Ishikawa (cell line): ENCODE data around the gene KCNIP4.

Experiments
- CEBPB ChIP-seq: IDR thresholded peaks from 2 replicates; pipeline ENCODE4 v1.6.1; 2012
- CREB1 ChIP-seq: IDR thresholded peaks from 2 replicates; pipeline ENCODE4 v1.6.1; 2012; ENCODE audit warnings: low read depth
- EGR1 ChIP-seq: IDR thresholded peaks from 2 replicates; pipeline ENCODE4 v1.6.1; 2012
- EP300 ChIP-seq: IDR thresholded peaks from 2 replicates; pipeline ENCODE4 v1.6.1; 2012; ENCODE audit warnings: borderline replicate concordance
- FOXM1 ChIP-seq: IDR thresholded peaks from 2 replicates; pipeline ENCODE4 v1.6.1; 2012; ENCODE audit warnings: low read depth, borderline replicate concordance
- NFIC ChIP-seq: IDR thresholded peaks from 2 replicates; pipeline ENCODE4 v1.6.1; 2012
- RAD21 ChIP-seq: IDR thresholded peaks from 2 replicates; pipeline ENCODE4 v1.6.1; 2012; ENCODE audit warnings: low read depth
- REST ChIP-seq: IDR thresholded peaks from 2 replicates; pipeline ENCODE4 v1.6.1; 2012; ENCODE audit warnings: low read depth, mild to moderate bottlenecking
- TAF1 ChIP-seq: IDR thresholded peaks from 2 replicates; pipeline ENCODE4 v1.6.1; 2012; ENCODE audit warnings: low read depth, mild to moderate bottlenecking
- TCF12 ChIP-seq: IDR thresholded peaks from 2 replicates; pipeline ENCODE4 v1.6.1; 2012; ENCODE audit warnings: low read depth
- TEAD4 ChIP-seq: IDR thresholded peaks from 2 replicates; pipeline ENCODE4 v1.6.1; 2012
- USF1 ChIP-seq: IDR thresholded peaks from 2 replicates; pipeline ENCODE4 v1.6.1; 2012
- YY1 ChIP-seq: IDR thresholded peaks from 2 replicates; pipeline ENCODE4 v1.6.1; 2012; ENCODE audit warnings: low read depth
- ZBTB7A ChIP-seq: IDR thresholded peaks from 2 replicates; pipeline ENCODE4 v1.6.1; 2012; ENCODE audit warnings: low read depth
- TF ChIP-seq, protein P1 (sequence below): IDR thresholded peaks from 2 replicates; pipeline ENCODE4 v1.6.1; 2012

KCNIP4 gene

GRCh38 chr4:20844311-20844710 lies 1104.3 kb downstream of the KCNIP4 start:
- TF ChIP-seq, protein P1, sequence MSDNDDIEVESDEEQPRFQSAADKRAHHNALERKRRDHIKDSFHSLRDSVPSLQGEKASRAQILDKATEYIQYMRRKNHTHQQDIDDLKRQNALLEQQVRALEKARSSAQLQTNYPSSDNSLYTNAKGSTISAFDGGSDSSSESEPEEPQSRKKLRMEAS: no peak
- TF ChIP-seq EP300: no peak
- no peak for TF ChIP-seq REST
- no peak for TF ChIP-seq TAF1
- TF ChIP-seq NFIC: no peak
- TF ChIP-seq CREB1: no peak
- no peak for TF ChIP-seq TCF12
- no peak for TF ChIP-seq TEAD4
- no peak for TF ChIP-seq CEBPB
- no peak for TF ChIP-seq ZBTB7A
- TF ChIP-seq USF1: no peak
- no peak for TF ChIP-seq YY1
- TF ChIP-seq EGR1: no peak
- no peak for TF ChIP-seq FOXM1
- TF ChIP-seq RAD21: no peak

GRCh38 chr4:20840648-20841190 lies 1107.9 kb downstream of the KCNIP4 start:
- no peak for TF ChIP-seq YY1
- TF ChIP-seq FOXM1: no peak
- TF ChIP-seq RAD21: no peak
- TF ChIP-seq CEBPB: no peak

DNA sequence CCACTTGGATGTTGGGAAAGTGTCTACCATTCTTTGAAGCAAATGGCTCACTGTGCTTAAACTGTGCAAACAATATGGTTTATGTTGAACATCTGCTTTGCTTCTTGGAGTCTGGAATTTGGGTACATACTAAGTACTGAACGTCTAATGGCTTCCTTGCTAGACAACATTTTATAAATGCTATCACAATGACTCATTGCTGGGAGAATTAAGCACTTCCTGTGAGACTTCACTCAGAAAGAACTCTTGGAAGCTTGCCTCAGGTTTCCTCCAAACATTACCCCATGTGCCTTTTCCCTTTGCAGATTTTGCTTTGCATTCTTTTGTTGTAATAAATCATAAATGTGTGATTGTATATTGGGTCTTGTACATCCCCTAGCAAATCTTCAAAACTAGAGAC lies 1108.6 kb downstream of the KCNIP4 start:
- peak; percentile 59 for TF ChIP-seq TCF12
- TF ChIP-seq EGR1: no peak
- peak; percentile 44; the same call in 1 of the 2 replicates for TF ChIP-seq EP300
- TF ChIP-seq TAF1: no peak
- TF ChIP-seq YY1: peak; percentile 69
- TF ChIP-seq NFIC: 0 out of 2 replicates have a peak, but pooled peaks have one; percentile 49
- peak; percentile 90 for TF ChIP-seq TEAD4

GRCh38 chr4:20838476-20838875 lies 1110.1 kb downstream of the KCNIP4 start:
- TF ChIP-seq USF1 (no peak), REST (no peak), TEAD4 (no peak), ZBTB7A (no peak), CREB1 (no peak), EGR1 (no peak), EP300 (no peak), TAF1 (no peak), NFIC (no peak)
- TF ChIP-seq, protein P1: no peak

DNA sequence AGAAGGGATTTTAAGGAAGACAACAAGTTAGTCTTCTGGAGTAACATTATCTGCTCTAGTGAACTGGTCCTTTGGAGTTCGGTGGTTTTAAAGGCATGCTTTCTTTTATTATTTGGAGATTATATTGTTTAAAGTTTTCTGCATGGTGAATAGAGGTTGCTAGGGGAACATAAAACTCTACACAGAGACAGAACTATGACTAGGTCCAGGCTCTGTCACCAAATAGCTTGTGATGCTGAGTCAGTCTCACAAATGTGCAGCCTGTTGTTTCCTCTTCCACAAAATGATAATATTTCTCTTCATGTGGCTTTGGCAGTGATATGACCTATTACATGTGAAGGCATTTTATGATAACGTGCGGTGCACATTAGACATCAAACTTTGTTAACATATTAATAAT lies 1115.7 kb downstream of the KCNIP4 start:
- TF ChIP-seq FOXM1 (no peak), EGR1 (no peak), EP300 (no peak), ZBTB7A (no peak), REST (no peak), TCF12 (no peak), CEBPB (no peak), USF1 (no peak), RAD21 (no peak)
